Stimulated activated naive CD8-positive, alpha-beta T cell treated with anti-CD3 and anti-CD28 coated beads, Interleukin-15, Interleukin-2, amounts not matched to agents 100 ng/mL and 50 ng/mL, for 24 hours (primary cell): ENCODE measurements around the gene LRP8.

ENCODE experiments used
- H3K27ac Mint-ChIP-seq: one replicate; pipeline ENCODE4 v1.8.0; 2021; ENCODE audit warnings: mild to moderate bottlenecking, mixed read lengths
- H3K27me3 Mint-ChIP-seq: one replicate; pipeline ENCODE4 v1.8.0; 2021; ENCODE audit warnings: mixed read lengths
- H3K36me3 Mint-ChIP-seq: one replicate; pipeline ENCODE4 v1.8.0; 2021; ENCODE audit warnings: low read depth, mixed read lengths
- H3K4me1 Mint-ChIP-seq: one replicate; pipeline ENCODE4 v1.8.0; 2021; ENCODE audit warnings: low read depth, mixed read lengths
- H3K4me3 Mint-ChIP-seq: one replicate; pipeline ENCODE4 v1.8.0; 2021; ENCODE audit warnings: mild to moderate bottlenecking, mixed read lengths
- H3K9me3 Mint-ChIP-seq: one replicate; pipeline ENCODE4 v1.8.0; 2021; ENCODE audit warnings: mixed read lengths

Gene LRP8

GRCh38 chr1:53348486-53349368 lies 20.9 kb upstream of the LRP8 start:
- no peaks in the 10 kb centered on the region for H3K9me3 Mint-ChIP-seq
- no peaks in the 10 kb centered on the region for H3K27me3 Mint-ChIP-seq
- no peak overlapping the region for H3K4me3 Mint-ChIP-seq
- H3K36me3 Mint-ChIP-seq = no peaks in the 10 kb centered on the region
- H3K4me1 Mint-ChIP-seq = no peaks in the 10 kb centered on the region
- no peak overlapping the region for H3K27ac Mint-ChIP-seq

GRCh38 chr1:53346814-53347176 lies 18.9 kb upstream of the LRP8 start:
- H3K27ac Mint-ChIP-seq = no peak overlapping the region
- no peaks in the 10 kb centered on the region for H3K27me3 Mint-ChIP-seq

GRCh38 chr1:53345996-53346813 lies 18.3 kb upstream of the LRP8 start:
- Mint-ChIP-seq H3K36me3 (no peaks in the 10 kb centered on the region), H3K4me1 (peaks cover 2% of the 10 kb centered on the region), H3K4me3 (no peak overlapping the region), H3K27ac (no peak overlapping the region), H3K9me3 (peaks cover 6% of the 10 kb centered on the region), H3K27me3 (no peaks in the 10 kb centered on the region)

More at GRCh38 chr1:53346814-53347176, 18.9 kb upstream of the LRP8 start:
- H3K36me3 Mint-ChIP-seq = no peaks in the 10 kb centered on the region
- H3K4me3 Mint-ChIP-seq = no peak overlapping the region
- peaks cover under 1% of the 10 kb centered on the region for H3K9me3 Mint-ChIP-seq
- H3K4me1 Mint-ChIP-seq = no peaks in the 10 kb centered on the region

GRCh38 chr1:53344921-53345838 lies 17.3 kb upstream of the LRP8 start:
- Mint-ChIP-seq H3K27me3 (no peaks in the 10 kb centered on the region), H3K4me3 (no peak overlapping the region), H3K4me1 (peaks cover 7% of the 10 kb centered on the region), H3K36me3 (peaks cover 2% of the 10 kb centered on the region), H3K27ac (no peak overlapping the region), H3K9me3 (peaks cover 9% of the 10 kb centered on the region)

GRCh38 chr1:53343831-53344668 lies 16.2 kb upstream of the LRP8 start:
- no peak overlapping the region for H3K27ac Mint-ChIP-seq
- H3K4me3 Mint-ChIP-seq = no peak overlapping the region
- peaks cover 8% of the 10 kb centered on the region for H3K4me1 Mint-ChIP-seq
- peaks cover 9% of the 10 kb centered on the region for H3K9me3 Mint-ChIP-seq
- H3K27me3 Mint-ChIP-seq = no peaks in the 10 kb centered on the region
- H3K36me3 Mint-ChIP-seq = peaks cover 3% of the 10 kb centered on the region

GRCh38 chr1:53342735-53343470 lies 15.0 kb upstream of the LRP8 start:
- no peak overlapping the region for H3K4me3 Mint-ChIP-seq
- H3K27ac Mint-ChIP-seq = no peak overlapping the region

GRCh38 chr1:53341961-53342707 lies 14.3 kb upstream of the LRP8 start:
- Mint-ChIP-seq H3K27me3 (no peaks in the 10 kb centered on the region), H3K9me3 (peaks cover 9% of the 10 kb centered on the region), H3K4me3 (no peak overlapping the region), H3K36me3 (peaks cover 3% of the 10 kb centered on the region), H3K4me1 (peaks cover 8% of the 10 kb centered on the region), H3K27ac (no peak overlapping the region)

More at GRCh38 chr1:53342735-53343470, 15.0 kb upstream of the LRP8 start:
- Mint-ChIP-seq H3K36me3 (peaks cover 3% of the 10 kb centered on the region), H3K4me1 (peaks cover 8% of the 10 kb centered on the region), H3K9me3 (peaks cover 9% of the 10 kb centered on the region), H3K27me3 (no peaks in the 10 kb centered on the region)

GRCh38 chr1:53341521-53341895 lies 13.6 kb upstream of the LRP8 start:
- peaks cover 4% of the 10 kb centered on the region for H3K36me3 Mint-ChIP-seq
- peaks cover 8% of the 10 kb centered on the region for H3K4me1 Mint-ChIP-seq
- no peaks in the 10 kb centered on the region for H3K27me3 Mint-ChIP-seq
- H3K27ac Mint-ChIP-seq = no peak overlapping the region
- H3K4me3 Mint-ChIP-seq = no peak overlapping the region
- peaks cover 9% of the 10 kb centered on the region for H3K9me3 Mint-ChIP-seq

GRCh38 chr1:53340660-53341520 lies 13.0 kb upstream of the LRP8 start:
- Mint-ChIP-seq H3K9me3 (peaks cover 9% of the 10 kb centered on the region), H3K27ac (peak overlapping the region; percentile 10), H3K27me3 (no peaks in the 10 kb centered on the region), H3K4me3 (no peak overlapping the region), H3K36me3 (peaks cover 9% of the 10 kb centered on the region), H3K4me1 (peaks cover 8% of the 10 kb centered on the region)

- no peak overlapping the region for H3K27ac Mint-ChIP-seq
- H3K36me3 Mint-ChIP-seq = peaks cover 9% of the 10 kb centered on the region
- H3K4me1 Mint-ChIP-seq = peaks cover 12% of the 10 kb centered on the region
- peaks cover 9% of the 10 kb centered on the region for H3K9me3 Mint-ChIP-seq
- no peaks in the 10 kb centered on the region for H3K27me3 Mint-ChIP-seq
- H3K4me3 Mint-ChIP-seq = no peak overlapping the region
Measured at GRCh38 chr1:53339736-53340635, 12.1 kb upstream of the LRP8 start.

- H3K4me3 Mint-ChIP-seq = no peak overlapping the region
- peaks cover 9% of the 10 kb centered on the region for H3K36me3 Mint-ChIP-seq
- peaks cover 9% of the 10 kb centered on the region for H3K9me3 Mint-ChIP-seq
- H3K4me1 Mint-ChIP-seq = peaks cover 16% of the 10 kb centered on the region
- H3K27ac Mint-ChIP-seq = no peak overlapping the region
- H3K27me3 Mint-ChIP-seq = no peaks in the 10 kb centered on the region
Measured at GRCh38 chr1:53338423-53338822, 10.6 kb upstream of the LRP8 start.
